Cortex of kidney (tissue), 1 donor: ENCODE results near the gene SFSWAP.
"Not testable (repeated sequence)": the region's sequence is repeated elsewhere in the genome, so short reads cannot be mapped to it uniquely, and the experiment has no call there.

Experiments used
- DNase-seq: peaks from one replicate; lab custom pipeline; 2025; lab: John Stamatoyannopoulos, UW

Gene SFSWAP

GRCh38 chr12:131736446-131737149 is 25.7 kb downstream of the SFSWAP start:
- no peak for DNase-seq

GRCh38 chr12:131737150-131737827 is 26.4 kb downstream of the SFSWAP start:
- DNase-seq, result no peak

DNA sequence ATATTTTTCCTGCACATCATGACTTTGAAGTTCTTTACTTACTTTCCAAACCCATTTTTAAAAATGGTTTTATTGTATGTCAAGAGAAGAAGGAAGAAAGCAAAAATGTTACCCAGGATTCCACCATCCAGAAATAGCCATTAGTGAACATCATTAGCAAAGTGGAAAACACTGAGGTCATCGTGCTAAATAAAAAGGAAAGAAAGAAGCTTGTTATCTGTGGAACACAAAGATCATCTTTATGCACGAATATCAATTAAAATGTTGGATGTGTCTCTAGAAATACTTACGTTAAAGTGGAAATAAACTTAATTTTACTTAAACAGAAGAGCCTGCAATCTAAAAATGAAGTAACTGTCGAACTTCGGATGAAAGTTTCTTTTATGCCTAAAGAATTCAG is 27.3 kb downstream of the SFSWAP start:
- no peak for DNase-seq

DNA sequence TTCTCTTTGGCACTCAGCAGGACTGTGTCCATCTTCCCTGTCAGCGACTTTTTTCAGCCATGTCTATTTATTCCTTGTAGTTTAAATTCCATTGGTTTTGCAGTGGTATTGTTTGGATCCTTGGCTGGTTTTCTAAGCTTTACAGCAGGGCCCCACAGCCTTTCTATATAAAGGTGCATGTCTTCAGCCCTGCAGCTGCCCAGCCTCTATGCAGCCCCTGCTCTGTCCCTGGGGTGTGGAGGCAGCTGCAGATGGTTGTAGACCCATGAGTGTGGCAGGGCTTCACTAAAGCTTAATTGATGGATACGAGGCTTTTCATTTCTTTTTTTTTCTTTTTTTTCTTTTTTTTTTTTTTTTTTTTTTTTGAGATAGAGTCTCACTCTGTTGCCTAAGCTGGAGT is 29.7 kb downstream of the SFSWAP start:
- DNase-seq, result no peak

GRCh38 chr12:131742761-131743160 is 31.9 kb downstream of the SFSWAP start:
- DNase-seq, result not testable (repeated sequence)

- not testable (repeated sequence) for DNase-seq
Observed at GRCh38 chr12:131743410-131743809, 32.5 kb downstream of the SFSWAP start.

GRCh38 chr12:131743880-131744279 is 33.0 kb downstream of the SFSWAP start:
- not testable (repeated sequence) for DNase-seq

DNA sequence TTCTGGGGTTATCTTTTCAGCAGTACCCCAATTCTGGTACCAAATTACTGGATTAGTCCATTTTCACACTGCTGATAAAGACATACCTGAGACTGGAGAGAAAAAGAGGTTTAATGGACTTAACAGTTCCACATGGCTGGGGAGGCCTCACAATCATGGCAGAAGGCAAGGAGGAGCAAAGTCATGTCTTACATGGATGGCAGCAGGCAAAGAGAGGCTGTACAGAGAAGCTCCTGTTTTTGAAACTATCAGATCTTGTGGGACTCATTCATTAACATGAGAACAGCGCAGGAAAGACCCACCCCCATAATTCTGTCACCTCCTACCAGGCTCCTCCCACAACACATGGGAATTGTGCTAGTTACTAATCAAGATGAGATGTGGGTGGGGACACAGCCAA is 33.8 kb downstream of the SFSWAP start:
- DNase-seq, result not testable (repeated sequence)

- no peak for DNase-seq
Observed at GRCh38 chr12:131745706-131746105, 34.8 kb downstream of the SFSWAP start.

- DNase-seq, result no peak
Observed at GRCh38 chr12:131747276-131748177, 36.6 kb downstream of the SFSWAP start.

DNA sequence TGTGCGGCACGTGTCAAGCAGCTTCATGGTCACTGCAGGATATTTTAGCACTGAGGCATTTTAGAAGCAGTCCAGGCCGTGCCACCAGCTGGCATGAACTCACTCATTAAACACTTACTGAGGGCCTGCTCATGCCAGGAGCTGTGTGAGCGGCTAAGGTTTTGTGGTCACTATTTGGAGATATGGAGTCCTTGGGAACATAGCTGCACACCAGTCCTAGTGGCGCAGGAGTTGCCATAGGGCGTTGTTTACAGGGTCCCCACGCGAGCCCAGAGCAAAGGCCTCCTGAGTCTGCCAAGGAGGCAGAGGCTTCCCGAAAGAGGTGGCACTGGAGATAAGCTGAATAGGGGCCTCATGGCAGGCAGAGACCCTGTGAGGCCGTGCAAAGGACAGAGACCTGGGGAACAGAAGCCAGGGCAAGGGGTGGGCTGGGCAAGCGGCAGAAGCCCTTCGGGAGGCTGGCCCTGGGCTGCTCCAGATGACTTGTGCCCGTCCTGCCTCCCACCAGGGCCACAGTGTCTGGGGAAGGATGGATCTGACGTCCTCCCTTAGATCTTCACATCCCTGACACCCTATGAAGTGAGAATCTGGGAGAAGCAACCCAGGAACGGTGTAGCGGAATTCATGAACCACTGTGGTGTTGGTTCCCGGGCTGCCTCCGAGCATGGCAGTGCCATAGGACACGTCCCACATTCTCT is 38.9 kb downstream of the SFSWAP start:
- no peak for DNase-seq

DNA sequence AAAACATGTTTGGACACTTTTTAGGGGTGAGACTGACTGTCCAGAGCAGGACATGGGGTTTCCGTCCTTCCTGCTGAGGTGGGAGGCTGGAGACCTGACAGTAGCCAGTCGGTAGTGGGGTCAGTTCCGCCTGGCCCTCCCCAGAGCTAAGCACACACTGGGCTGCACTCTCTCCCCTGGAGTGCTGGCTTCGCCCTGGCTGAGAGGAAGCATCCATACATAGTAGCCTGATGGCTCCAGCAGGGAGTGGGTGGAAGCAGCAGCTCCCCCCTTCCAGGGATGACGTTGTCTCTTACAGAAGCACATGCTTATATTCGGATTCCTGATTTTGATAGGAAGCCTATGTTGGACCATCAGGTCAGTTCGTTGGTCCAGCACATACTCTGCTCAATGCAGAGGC is 40.4 kb downstream of the SFSWAP start:
- DNase-seq, result no peak

GRCh38 chr12:131752451-131752850 is 41.6 kb downstream of the SFSWAP start:
- DNase-seq, result no peak

GRCh38 chr12:131753005-131753404 is 42.1 kb downstream of the SFSWAP start:
- DNase-seq, result no peak

DNA sequence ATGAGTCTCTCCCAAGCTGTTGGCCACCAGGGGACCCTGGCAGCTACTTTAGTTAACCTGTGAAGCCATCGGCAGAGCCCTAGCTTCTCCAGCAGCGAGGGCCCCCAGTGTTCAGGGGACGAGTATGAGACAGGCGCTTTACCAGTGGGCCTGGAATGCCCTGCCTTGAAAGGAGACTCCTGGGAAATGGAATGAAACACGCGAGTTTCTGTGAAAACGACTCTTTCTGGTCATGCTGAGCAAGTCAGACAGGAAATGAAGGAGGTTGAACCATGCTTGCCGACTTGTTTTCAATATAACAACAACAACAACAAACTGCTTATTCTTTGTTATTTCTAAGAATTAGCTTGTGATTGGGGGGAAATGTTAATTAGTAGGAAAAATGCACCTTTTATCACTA is 42.9 kb downstream of the SFSWAP start:
- DNase-seq, result no peak

DNA sequence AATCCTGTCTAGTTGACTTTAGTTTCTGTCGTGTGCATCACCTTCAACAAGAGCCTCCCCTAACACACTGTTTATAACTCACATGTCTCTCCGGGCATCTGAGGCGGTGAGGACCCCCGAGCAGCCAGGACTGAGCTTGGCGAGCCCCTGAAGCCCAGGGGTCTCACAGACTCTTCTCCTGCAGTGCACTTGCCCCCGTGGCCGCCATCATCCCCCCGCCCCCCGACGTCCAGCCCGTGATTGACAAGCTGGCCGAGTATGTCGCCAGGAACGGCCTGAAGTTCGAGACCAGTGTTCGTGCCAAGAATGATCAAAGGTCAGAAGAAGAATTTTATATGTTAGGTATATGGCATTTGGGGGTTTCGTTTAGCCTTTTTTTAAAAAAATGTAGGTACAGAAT is 43.3 kb downstream of the SFSWAP start:
- no peak for DNase-seq

DNA sequence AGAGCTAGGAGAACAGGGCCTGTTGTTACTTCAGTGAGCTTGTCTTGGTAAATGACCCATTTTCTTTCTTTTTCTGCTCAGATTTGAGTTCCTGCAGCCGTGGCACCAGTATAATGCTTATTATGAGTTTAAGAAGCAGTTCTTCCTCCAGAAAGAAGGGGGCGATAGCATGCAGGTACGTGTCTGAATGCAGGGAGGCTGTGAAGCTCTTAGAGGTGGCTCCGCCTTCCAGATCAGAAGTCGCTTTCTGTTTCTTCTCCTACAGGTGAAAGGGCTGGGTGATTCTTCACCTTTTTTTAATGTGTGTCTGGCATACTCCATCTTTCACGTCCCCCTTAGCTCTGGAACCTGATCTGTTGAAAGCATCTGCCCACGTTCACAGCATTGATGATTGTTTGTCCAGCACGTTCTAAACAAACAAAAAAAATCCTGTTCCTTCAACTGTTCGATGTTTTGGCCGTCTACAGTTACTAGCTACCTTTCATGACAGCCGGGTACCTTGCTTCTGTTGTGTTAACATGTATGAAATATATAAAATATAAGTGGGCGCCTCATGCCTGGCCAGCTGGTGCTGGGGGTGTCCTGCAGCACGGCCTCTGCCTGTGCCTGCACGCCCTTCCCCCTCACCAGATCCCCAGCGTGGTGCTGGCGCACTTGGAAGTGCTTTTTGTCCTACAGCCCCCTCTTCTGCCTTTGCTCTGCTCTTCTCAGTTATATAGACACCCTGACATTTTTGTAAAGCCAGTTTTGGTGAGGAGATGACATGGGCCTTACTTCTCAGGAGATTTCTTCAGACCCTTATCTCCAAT is 44.6 kb downstream of the SFSWAP start:
- no peak for DNase-seq

- no peak for DNase-seq
Observed at GRCh38 chr12:131756441-131756840, 45.6 kb downstream of the SFSWAP start.

DNA sequence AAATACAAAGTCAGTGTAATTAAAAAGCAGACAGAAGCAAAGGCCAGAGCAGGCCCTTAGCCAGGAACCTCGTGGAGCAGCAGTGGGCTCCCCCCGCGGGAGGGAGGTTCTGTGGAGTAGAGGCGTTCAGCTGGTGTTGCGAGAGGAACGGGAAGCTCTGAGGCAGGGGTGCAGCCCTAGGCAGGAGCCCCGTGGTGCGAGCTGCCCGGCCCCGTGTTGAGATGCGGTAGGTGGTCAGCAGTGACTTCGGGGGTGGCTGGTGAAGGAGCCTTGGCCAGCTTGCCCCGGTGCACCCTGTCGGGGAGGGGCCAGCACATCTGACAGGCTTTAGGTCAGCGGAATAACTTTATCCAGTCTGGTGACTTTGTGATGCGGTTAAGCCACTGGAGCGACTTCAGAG is 46.2 kb downstream of the SFSWAP start:
- DNase-seq, result no peak

- no peak for DNase-seq
Observed at GRCh38 chr12:131758016-131758739, 47.3 kb downstream of the SFSWAP start.

GRCh38 chr12:131759176-131759575 is 48.3 kb downstream of the SFSWAP start:
- DNase-seq, result no peak
